ENCODE measurements around the gene C1orf87.

DNA sequence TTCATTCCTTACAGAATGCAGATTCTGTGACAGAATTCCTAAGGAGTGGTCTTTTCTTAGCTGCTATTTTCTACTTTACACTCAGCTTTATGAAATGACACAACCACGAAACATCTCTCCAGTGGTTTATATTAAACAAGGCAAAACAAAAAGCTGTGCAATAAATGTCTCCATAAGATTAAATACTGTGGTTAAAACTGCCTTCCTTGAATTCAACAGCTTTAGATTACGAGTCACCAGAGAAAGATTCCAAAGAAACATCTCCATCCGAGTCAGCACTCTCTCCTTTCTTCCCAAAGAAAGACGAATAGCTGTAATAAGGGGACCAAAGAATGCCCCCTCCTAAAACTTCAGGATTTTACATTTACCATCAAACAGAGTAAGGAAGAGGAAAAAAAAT lies 4.6 kb upstream of the C1orf87 start:
- TF ChIP-seq, protein P1, sequence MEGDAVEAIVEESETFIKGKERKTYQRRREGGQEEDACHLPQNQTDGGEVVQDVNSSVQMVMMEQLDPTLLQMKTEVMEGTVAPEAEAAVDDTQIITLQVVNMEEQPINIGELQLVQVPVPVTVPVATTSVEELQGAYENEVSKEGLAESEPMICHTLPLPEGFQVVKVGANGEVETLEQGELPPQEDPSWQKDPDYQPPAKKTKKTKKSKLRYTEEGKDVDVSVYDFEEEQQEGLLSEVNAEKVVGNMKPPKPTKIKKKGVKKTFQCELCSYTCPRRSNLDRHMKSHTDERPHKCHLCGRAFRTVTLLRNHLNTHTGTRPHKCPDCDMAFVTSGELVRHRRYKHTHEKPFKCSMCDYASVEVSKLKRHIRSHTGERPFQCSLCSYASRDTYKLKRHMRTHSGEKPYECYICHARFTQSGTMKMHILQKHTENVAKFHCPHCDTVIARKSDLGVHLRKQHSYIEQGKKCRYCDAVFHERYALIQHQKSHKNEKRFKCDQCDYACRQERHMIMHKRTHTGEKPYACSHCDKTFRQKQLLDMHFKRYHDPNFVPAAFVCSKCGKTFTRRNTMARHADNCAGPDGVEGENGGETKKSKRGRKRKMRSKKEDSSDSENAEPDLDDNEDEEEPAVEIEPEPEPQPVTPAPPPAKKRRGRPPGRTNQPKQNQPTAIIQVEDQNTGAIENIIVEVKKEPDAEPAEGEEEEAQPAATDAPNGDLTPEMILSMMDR (IDR thresholded peaks at IDR 0.05 in 2 of 3, conservative IDR thresholded peaks at IDR 0.05 in 1 of 3; ENCODE audit: borderline replicate concordance in 1 of 3, insufficient read depth in 1 of 3, low read depth in 2 of 3, low read length in 2 of 3): no peak
- TF ChIP-seq POLR2AphosphoS5 (IDR thresholded peaks at IDR 0.05; ENCODE audit: low read depth, low read length): no peak
